HepG2 (cell line): ENCODE measurements around the gene IGDCC3. TPM values are rescaled to one million over a fixed set of nuclear protein-coding genes. Genes with fewer than 3 reads are reported as not detected.

Experiments
- HDAC1 ChIP-seq: sonication (generic); formaldehyde crosslinking; IDR thresholded peaks from 2 replicates; pipeline ENCODE4 v1.5.1; 2020; ENCODE audit warnings: mild to moderate bottlenecking, missing genetic modification reagents
- KLF11 ChIP-seq: IDR thresholded peaks from 2 replicates; pipeline ENCODE4 v1.6.1; 2016; ENCODE audit warnings: missing compliant biosample characterization
- NR2F1 ChIP-seq, 2 experiments: fragments of 450-650 bp in 1 of 2; formaldehyde crosslinking in 1 of 2; IDR thresholded peaks; 2 replicates each; pipeline versions ENCODE4 v1.5.0 to v1.6.1; 2016 to 2020; ENCODE audit warnings: mild to moderate bottlenecking in 1 of 2, missing compliant biosample characterization in 1 of 2, missing genetic modification reagents in 1 of 2, moderate library complexity in 1 of 2
- PLSCR1 ChIP-seq: sonication (generic); formaldehyde crosslinking; IDR thresholded peaks from 2 replicates; pipeline ENCODE4 v1.5.0; 2020; ENCODE audit warnings: missing genetic modification reagents, mild to moderate bottlenecking, borderline replicate concordance
- POGK ChIP-seq: sonication (generic); formaldehyde crosslinking; conservative IDR thresholded peaks from 2 replicates; pipeline ENCODE4 v1.8.0; 2022; ENCODE audit warnings: mild to moderate bottlenecking, moderate library complexity, missing genetic modification reagents
- PRPF4 ChIP-seq: fragments of 200-400 bp; formaldehyde crosslinking; IDR thresholded peaks from 2 replicates; pipeline ENCODE4 v1.6.1; 2016; ENCODE audit warnings: low read length, low read depth; ENCODE audit not compliant: poor library complexity, severe bottlenecking
- SIN3A ChIP-seq: IDR thresholded peaks from 2 replicates; pipeline ENCODE4 v1.6.1; 2011; ENCODE audit warnings: low read depth, mild to moderate bottlenecking, control low read depth, low read length, borderline replicate concordance
- SSRP1 ChIP-seq: IDR thresholded peaks from 2 replicates; pipeline ENCODE4 v1.6.1; 2016; ENCODE audit warnings: control low read depth
- TCF7L2 ChIP-seq: IDR thresholded peaks from 2 replicates; pipeline ENCODE4 v1.6.1; 2011; ENCODE audit warnings: mild to moderate bottlenecking, low read depth, low read length, moderate library complexity
- TFDP1 ChIP-seq: IDR thresholded peaks from 2 replicates; pipeline ENCODE4 v1.6.1; 2016; ENCODE audit warnings: missing compliant biosample characterization, missing genetic modification reagents, borderline replicate concordance
- ZNF770 ChIP-seq: sonication (generic); formaldehyde crosslinking; IDR thresholded peaks from 2 replicates; pipeline ENCODE4 v1.5.0; 2020; ENCODE audit warnings: mild to moderate bottlenecking, missing genetic modification reagents
- ZNF800 ChIP-seq: sonication (generic); formaldehyde crosslinking; IDR thresholded peaks from 2 replicates; pipeline ENCODE4 v1.4.0; 2020; ENCODE audit warnings: missing genetic modification reagents
- polyA plus RNA-seq, 8 experiments: library from polyadenylated mRNA; depleted of rRNA in 3 of 8; stranded (reverse) in 7 of 8; unstranded in 1 of 8; fragments of >200 nt; fragmentation: Illumina TruSeq in 4 of 8; extraction: Trizol in 4 of 8; gene quantifications; 2 replicates each; pipeline versions ENCODE4 v1.2.1 to v1.2.3, GENCODE V29; 2011 to 2016; ENCODE audit warnings: low read depth in 4 of 8, missing spikeins in 1 of 8, mixed read lengths in 1 of 8; ENCODE audit not compliant: insufficient read depth in 1 of 8
- total RNA-seq, 5 experiments: library from RNA; depleted of rRNA; stranded (reverse); fragments of >200 nt; fragmentation: Illumina TruSeq; extraction: Trizol; gene quantifications; 2 replicates each; pipeline ENCODE4 v1.2.3, GENCODE V29; 2016; ENCODE audit warnings: low read depth in 1 of 5
- TF ChIP-seq, protein P1 (sequence below): sonication (generic); formaldehyde crosslinking; IDR thresholded peaks from 2 replicates; pipeline ENCODE4 v1.5.0; 2020; ENCODE audit warnings: missing genetic modification reagents
- TF ChIP-seq, protein P2 (sequence below): sonication (generic); formaldehyde crosslinking; IDR thresholded peaks from 2 replicates; pipeline ENCODE4 v1.4.0; 2020; ENCODE audit warnings: mild to moderate bottlenecking, missing genetic modification reagents
- TF ChIP-seq, protein P3 (sequence below): sonication (generic); IDR thresholded peaks from 2 replicates; pipeline ENCODE4 v1.6.1; 2016; ENCODE audit warnings: low read depth, borderline replicate concordance

The IGDCC3 gene
- total and polyA plus RNA-seq, 2 of the 13 experiments (the other 11 are each of a cell fraction or from before 2014, with no cell fraction given), result 30.1 to 51.8 TPM

DNA sequence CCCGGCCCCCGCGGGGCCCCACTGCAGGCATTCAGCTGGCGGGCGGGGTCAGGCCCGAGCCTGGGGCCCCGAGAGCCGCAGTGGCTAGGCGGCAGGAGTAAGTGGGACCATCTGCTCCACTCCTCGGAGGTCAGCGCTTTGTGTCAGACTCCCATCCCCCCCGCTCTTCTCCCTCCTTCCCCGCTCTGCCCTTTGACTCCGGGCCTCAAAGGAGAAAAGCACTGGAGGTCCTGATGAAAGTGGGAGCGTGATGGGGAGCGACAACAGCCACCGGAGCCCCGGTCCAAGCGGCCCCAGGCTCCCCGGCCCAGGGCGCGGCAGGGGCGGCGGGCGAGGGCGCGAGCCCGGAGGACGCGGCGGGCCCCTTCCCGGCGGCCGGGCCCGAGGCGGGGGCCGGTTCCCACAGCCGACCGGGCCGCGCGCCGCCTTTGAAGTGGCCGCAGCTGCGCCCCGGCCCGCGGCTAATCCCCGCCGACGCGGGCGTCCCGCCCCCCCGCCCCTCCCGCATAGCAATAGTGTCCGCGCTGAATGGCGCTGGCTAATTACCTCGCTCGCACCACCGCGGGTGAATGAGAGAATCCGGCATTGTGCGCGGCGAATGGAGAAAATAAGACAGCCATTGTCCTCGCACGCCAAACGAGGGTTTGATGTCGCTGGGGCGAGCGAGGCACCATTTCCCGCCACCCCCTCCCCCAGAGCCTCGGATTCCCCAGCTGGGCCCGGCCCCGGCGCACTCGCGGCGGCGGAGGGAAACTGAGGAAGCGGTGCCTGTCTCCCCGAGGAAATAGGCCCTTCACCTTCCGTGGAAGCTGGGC lies 22.4 kb downstream of the IGDCC3 start (continued):
- TF ChIP-seq TCF7L2 (no peak), PRPF4 (no peak), ZNF800 (CRISPR knock-in tag) (0 out of 2 replicates have a peak, but pooled peaks have one; percentile 31), TFDP1 (CRISPR knock-in tag) (peak; percentile 51; the same call in 1 of the 2 replicates), HDAC1 (peak; percentile 20; the same call in 1 of the 2 replicates), SIN3A (no peak), NR2F1 (CRISPR knock-in tag; IDR thresholded peaks at IDR 0.05) (0 out of 4 replicates have a peak, but pooled peaks of 1 of the 2 experiments have one; percentile 20), POGK (CRISPR knock-in tag) (peak; percentile 54; the same call in 1 of the 2 replicates), PLSCR1 (no peak), ZNF770 (CRISPR knock-in tag) (no peak), KLF11 (no peak), SSRP1 (no peak)
- TF ChIP-seq, protein P1, sequence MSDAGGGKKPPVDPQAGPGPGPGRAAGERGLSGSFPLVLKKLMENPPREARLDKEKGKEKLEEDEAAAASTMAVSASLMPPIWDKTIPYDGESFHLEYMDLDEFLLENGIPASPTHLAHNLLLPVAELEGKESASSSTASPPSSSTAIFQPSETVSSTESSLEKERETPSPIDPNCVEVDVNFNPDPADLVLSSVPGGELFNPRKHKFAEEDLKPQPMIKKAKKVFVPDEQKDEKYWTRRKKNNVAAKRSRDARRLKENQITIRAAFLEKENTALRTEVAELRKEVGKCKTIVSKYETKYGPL (CRISPR knock-in tag), result no peak
- TF ChIP-seq, protein P2, sequence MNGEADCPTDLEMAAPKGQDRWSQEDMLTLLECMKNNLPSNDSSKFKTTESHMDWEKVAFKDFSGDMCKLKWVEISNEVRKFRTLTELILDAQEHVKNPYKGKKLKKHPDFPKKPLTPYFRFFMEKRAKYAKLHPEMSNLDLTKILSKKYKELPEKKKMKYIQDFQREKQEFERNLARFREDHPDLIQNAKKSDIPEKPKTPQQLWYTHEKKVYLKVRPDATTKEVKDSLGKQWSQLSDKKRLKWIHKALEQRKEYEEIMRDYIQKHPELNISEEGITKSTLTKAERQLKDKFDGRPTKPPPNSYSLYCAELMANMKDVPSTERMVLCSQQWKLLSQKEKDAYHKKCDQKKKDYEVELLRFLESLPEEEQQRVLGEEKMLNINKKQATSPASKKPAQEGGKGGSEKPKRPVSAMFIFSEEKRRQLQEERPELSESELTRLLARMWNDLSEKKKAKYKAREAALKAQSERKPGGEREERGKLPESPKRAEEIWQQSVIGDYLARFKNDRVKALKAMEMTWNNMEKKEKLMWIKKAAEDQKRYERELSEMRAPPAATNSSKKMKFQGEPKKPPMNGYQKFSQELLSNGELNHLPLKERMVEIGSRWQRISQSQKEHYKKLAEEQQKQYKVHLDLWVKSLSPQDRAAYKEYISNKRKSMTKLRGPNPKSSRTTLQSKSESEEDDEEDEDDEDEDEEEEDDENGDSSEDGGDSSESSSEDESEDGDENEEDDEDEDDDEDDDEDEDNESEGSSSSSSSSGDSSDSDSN (CRISPR knock-in tag), result peak; percentile 87
- TF ChIP-seq, protein P3, sequence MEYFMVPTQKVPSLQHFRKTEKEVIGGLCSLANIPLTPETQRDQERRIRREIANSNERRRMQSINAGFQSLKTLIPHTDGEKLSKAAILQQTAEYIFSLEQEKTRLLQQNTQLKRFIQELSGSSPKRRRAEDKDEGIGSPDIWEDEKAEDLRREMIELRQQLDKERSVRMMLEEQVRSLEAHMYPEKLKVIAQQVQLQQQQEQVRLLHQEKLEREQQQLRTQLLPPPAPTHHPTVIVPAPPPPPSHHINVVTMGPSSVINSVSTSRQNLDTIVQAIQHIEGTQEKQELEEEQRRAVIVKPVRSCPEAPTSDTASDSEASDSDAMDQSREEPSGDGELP, result peak; percentile 54; the same call in 1 of the 2 replicates
